WTC11 (cell line): ENCODE data around the gene RECQL5. TPM values are rescaled to one million over a fixed set of nuclear protein-coding genes. Genes with fewer than 3 reads are reported as not detected.
"Not testable (repeated sequence)": the region's sequence is repeated elsewhere in the genome, so short reads cannot be mapped to it uniquely, and the experiment has no call there.

Experiments
- ATAC-seq: fragments of 200-7000 bp; cut with Tn5 transposase; 2 replicates; pipeline ENCODE4 v1.10.0; 2021; ENCODE audit warnings: mild to moderate bottlenecking, moderate library complexity
- CTCF ChIA-PET: fragments of 300-600 bp; sonication (Branson Sonifier 250); formaldehyde crosslinking; loops from one replicate; lab custom pipeline; 2021; ENCODE audit warnings: antibody characterized with exemption; lab: Charles Lee
- POLR2A ChIA-PET: fragments of 350-600 bp; sonication (Branson Sonifier 250); formaldehyde crosslinking; loops from one replicate; lab custom pipeline; 2021; ENCODE audit warnings: antibody characterized with exemption; lab: Charles Lee
- DNase-seq: peaks from one replicate; pipeline ENCODE4 v3.0.0; 2021; ENCODE audit warnings: low spot score
- H3K27ac Mint-ChIP-seq: 2 replicates; pipeline ENCODE4 v1.8.0; 2021; ENCODE audit warnings: mixed read lengths
- H3K27me3 Mint-ChIP-seq: 2 replicates; pipeline ENCODE4 v1.8.0; 2021; ENCODE audit warnings: low read depth, mild to moderate bottlenecking, moderate library complexity, mixed read lengths
- H3K36me3 Mint-ChIP-seq: 2 replicates; pipeline ENCODE4 v1.8.0; 2021; ENCODE audit warnings: mixed read lengths
- H3K4me1 Mint-ChIP-seq: 2 replicates; pipeline ENCODE4 v1.8.0; 2022; ENCODE audit warnings: mixed read lengths
- H3K4me3 Mint-ChIP-seq: 2 replicates; pipeline ENCODE4 v1.8.0; 2021; ENCODE audit warnings: mild to moderate bottlenecking, moderate library complexity, mixed read lengths
- H3K9me3 Mint-ChIP-seq: 2 replicates; pipeline ENCODE4 v1.8.0; 2021; ENCODE audit warnings: mixed read lengths
- CREM ChIP-seq: sonication (generic); formaldehyde crosslinking; IDR thresholded peaks from 2 replicates; pipeline ENCODE4 v1.8.1; 2022; ENCODE audit warnings: mild to moderate bottlenecking, missing genetic modification reagents, moderate library complexity
- ESRRA ChIP-seq: sonication (generic); formaldehyde crosslinking; IDR thresholded peaks from 2 replicates; pipeline ENCODE4 v1.8.1; 2022; ENCODE audit warnings: mild to moderate bottlenecking, missing genetic modification reagents, borderline replicate concordance
- GTF2I ChIP-seq: fragments of 250-450 bp; sonication (Bioruptor Pico); conservative IDR thresholded peaks from 2 replicates; pipeline ENCODE4 v1.4.0; 2021; ENCODE audit warnings: mild to moderate bottlenecking
- HMGA2 ChIP-seq: fragments of 250-450 bp; sonication (Bioruptor Pico); IDR thresholded peaks from 2 replicates; pipeline ENCODE4 v1.4.0; 2021; ENCODE audit warnings: mild to moderate bottlenecking, moderate library complexity
- IRF2 ChIP-seq: sonication (generic); formaldehyde crosslinking; IDR thresholded peaks from 2 replicates; pipeline ENCODE4 v1.8.0; 2022; ENCODE audit warnings: low read depth, missing genetic modification reagents, borderline replicate concordance
- KAT7 ChIP-seq: sonication (generic); formaldehyde crosslinking; IDR thresholded peaks from 2 replicates; pipeline ENCODE4 v1.8.1; 2023; ENCODE audit warnings: missing genetic modification reagents, mild to moderate bottlenecking, borderline replicate concordance
- TEAD4 ChIP-seq: sonication (generic); formaldehyde crosslinking; IDR thresholded peaks from 2 replicates; pipeline ENCODE4 v1.8.0; 2022; ENCODE audit warnings: mild to moderate bottlenecking, missing genetic modification reagents
- ZNF138 ChIP-seq: sonication (generic); formaldehyde crosslinking; conservative IDR thresholded peaks from 2 replicates; pipeline ENCODE4 v1.8.1; 2022; ENCODE audit warnings: mild to moderate bottlenecking, moderate library complexity, missing genetic modification reagents
- ZNF263 ChIP-seq: sonication (generic); formaldehyde crosslinking; IDR thresholded peaks from 2 replicates; pipeline ENCODE4 v1.8.1; 2022; ENCODE audit warnings: low read depth, mild to moderate bottlenecking, moderate library complexity, missing genetic modification reagents
- ZNF396 ChIP-seq: fragments of 250-450 bp; sonication (Bioruptor Pico); IDR thresholded peaks from 2 replicates; pipeline ENCODE4 v1.8.0; 2021; ENCODE audit warnings: mild to moderate bottlenecking, moderate library complexity, borderline replicate concordance
- total RNA-seq: library from RNA; stranded (reverse); gene quantifications from 3 replicates; pipeline ENCODE4 v1.2.3, GENCODE V29; 2021
- TF ChIP-seq, protein P1 (sequence below): sonication (generic); formaldehyde crosslinking; IDR thresholded peaks from 2 replicates; pipeline ENCODE4 v1.8.1; 2023; ENCODE audit warnings: mild to moderate bottlenecking, missing genetic modification reagents
- TF ChIP-seq, protein P2 (sequence below): fragments of 250-450 bp; sonication (Bioruptor Pico); IDR thresholded peaks from 2 replicates; pipeline ENCODE4 v1.9.0; 2021; ENCODE audit warnings: mild to moderate bottlenecking
- TF ChIP-seq, protein P3 (sequence below): sonication (generic); formaldehyde crosslinking; IDR thresholded peaks from 2 replicates; pipeline ENCODE4 v1.8.1; 2023; ENCODE audit warnings: mild to moderate bottlenecking, moderate library complexity, missing genetic modification reagents
- TF ChIP-seq, protein P4 (sequence below): sonication (generic); formaldehyde crosslinking; IDR thresholded peaks from 2 replicates; pipeline ENCODE4 v1.8.1; 2022; ENCODE audit warnings: mild to moderate bottlenecking, moderate library complexity, missing genetic modification reagents

The RECQL5 gene
- total RNA-seq, 1 experiment from 2014 or later, result 51.0 TPM

DNA sequence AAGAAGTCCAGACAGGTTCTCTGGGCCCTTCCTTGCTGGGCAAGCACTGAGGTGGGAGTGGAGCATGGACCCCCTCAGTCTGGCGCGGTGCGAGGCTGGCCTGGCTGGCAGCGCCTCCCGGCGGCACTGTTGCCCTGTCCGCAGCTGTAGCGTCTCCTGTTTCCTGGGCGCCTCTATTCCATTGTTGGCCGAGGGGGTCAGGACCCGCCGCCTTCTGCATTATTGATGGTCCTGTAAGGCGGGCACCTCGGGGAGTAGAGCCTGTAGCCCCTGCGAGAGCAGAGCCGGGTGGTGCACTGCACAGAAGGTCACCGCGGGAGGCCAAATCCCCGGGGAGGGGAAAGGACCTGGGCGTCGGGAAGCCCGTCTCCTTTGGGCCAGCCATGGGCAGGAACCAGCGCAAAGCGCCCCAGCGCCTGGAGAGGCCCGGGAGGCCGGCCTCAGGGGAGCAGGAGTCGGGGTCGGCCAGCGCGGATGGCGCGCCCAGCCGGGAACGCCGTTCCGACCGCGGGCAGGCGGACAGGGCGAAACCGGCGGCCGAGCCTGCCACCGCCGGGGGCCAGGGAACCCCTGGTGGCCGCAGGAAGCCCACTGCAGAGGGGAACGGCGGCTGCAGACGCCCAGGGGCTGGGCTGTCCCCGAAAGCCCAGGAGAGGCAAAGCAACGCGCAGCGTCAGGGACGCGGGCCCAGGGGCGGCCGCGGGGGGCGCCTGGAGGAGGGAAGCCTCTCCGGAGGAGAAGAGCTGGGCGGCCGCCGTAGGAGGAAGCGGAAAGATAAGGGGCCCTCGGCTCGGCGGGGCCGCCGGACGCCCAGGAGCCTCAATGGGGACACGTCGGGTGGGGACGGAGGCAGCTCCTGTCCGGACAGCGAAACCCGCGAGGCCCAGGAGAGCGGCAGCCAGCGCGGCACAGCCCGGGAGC, 79.0 kb downstream of the RECQL5 start, which contains the start of gene MYO15B (continued):
- TF ChIP-seq, protein P1, sequence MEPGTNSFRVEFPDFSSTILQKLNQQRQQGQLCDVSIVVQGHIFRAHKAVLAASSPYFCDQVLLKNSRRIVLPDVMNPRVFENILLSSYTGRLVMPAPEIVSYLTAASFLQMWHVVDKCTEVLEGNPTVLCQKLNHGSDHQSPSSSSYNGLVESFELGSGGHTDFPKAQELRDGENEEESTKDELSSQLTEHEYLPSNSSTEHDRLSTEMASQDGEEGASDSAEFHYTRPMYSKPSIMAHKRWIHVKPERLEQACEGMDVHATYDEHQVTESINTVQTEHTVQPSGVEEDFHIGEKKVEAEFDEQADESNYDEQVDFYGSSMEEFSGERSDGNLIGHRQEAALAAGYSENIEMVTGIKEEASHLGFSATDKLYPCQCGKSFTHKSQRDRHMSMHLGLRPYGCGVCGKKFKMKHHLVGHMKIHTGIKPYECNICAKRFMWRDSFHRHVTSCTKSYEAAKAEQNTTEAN (CRISPR knock-in tag), result no peak
- TF ChIP-seq CREM (CRISPR knock-in tag), result no peak
- 0 out of 2 replicates have a peak, but pooled peaks have one; percentile 73 for TF ChIP-seq KAT7 (CRISPR knock-in tag)
- TF ChIP-seq ZNF138 (CRISPR knock-in tag), result no peak
- TF ChIP-seq, protein P2, sequence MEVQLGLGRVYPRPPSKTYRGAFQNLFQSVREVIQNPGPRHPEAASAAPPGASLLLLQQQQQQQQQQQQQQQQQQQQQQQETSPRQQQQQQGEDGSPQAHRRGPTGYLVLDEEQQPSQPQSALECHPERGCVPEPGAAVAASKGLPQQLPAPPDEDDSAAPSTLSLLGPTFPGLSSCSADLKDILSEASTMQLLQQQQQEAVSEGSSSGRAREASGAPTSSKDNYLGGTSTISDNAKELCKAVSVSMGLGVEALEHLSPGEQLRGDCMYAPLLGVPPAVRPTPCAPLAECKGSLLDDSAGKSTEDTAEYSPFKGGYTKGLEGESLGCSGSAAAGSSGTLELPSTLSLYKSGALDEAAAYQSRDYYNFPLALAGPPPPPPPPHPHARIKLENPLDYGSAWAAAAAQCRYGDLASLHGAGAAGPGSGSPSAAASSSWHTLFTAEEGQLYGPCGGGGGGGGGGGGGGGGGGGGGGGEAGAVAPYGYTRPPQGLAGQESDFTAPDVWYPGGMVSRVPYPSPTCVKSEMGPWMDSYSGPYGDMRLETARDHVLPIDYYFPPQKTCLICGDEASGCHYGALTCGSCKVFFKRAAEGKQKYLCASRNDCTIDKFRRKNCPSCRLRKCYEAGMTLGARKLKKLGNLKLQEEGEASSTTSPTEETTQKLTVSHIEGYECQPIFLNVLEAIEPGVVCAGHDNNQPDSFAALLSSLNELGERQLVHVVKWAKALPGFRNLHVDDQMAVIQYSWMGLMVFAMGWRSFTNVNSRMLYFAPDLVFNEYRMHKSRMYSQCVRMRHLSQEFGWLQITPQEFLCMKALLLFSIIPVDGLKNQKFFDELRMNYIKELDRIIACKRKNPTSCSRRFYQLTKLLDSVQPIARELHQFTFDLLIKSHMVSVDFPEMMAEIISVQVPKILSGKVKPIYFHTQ (CRISPR knock-in tag), result no peak
- TF ChIP-seq, all 79 proteins: peak for 11

DNA sequence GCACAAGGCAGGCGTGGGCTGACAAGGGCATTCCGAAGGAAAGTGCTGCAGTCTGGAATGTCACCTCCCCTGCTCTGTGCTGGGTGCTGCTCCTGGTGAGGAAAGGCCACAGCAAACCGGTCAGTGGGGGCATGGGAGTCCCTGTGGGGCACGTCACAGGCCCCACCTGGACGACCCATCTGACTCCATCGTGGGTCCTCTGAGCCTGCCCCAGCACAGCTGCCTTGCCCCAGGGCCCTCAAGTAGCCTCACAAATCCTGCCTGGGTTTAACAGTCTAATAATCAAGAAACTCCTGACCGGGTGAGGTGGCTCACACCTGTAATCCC, 82.1 kb downstream of the RECQL5 start:
- H3K4me1 Mint-ChIP-seq, result peaks cover 5% of the 10 kb centered on the region
- DNase-seq, result no peak
- POLR2A ChIA-PET, result no interaction called here
- peaks cover 3% of the 10 kb centered on the region; the same call in 1 of the 2 replicates for H3K36me3 Mint-ChIP-seq
- TF ChIP-seq, protein P3, sequence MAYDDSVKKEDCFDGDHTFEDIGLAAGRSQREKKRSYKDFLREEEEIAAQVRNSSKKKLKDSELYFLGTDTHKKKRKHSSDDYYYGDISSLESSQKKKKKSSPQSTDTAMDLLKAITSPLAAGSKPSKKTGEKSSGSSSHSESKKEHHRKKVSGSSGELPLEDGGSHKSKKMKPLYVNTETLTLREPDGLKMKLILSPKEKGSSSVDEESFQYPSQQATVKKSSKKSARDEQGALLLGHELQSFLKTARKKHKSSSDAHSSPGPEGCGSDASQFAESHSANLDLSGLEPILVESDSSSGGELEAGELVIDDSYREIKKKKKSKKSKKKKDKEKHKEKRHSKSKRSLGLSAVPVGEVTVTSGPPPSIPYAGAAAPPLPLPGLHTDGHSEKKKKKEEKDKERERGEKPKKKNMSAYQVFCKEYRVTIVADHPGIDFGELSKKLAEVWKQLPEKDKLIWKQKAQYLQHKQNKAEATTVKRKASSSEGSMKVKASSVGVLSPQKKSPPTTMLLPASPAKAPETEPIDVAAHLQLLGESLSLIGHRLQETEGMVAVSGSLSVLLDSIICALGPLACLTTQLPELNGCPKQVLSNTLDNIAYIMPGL (CRISPR knock-in tag), result no peak
- TF ChIP-seq TEAD4 (CRISPR knock-in tag) (no peak), ESRRA (no peak), ZNF396 (CRISPR knock-in tag) (no peak), IRF2 (CRISPR knock-in tag) (no peak), GTF2I (CRISPR knock-in tag) (no peak), HMGA2 (CRISPR knock-in tag) (no peak), ZNF263 (CRISPR knock-in tag) (no peak)
- TF ChIP-seq, protein P2 (CRISPR knock-in tag), result no peak
- TF ChIP-seq, protein P4, sequence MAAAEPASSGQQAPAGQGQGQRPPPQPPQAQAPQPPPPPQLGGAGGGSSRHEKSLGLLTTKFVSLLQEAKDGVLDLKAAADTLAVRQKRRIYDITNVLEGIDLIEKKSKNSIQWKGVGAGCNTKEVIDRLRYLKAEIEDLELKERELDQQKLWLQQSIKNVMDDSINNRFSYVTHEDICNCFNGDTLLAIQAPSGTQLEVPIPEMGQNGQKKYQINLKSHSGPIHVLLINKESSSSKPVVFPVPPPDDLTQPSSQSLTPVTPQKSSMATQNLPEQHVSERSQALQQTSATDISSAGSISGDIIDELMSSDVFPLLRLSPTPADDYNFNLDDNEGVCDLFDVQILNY (CRISPR knock-in tag), result no peak
- TF ChIP-seq, all 79 proteins: peak for 0
- H3K4me3 Mint-ChIP-seq, result no peak overlapping the region
- no peak overlapping the region for H3K27ac Mint-ChIP-seq
- CTCF ChIA-PET, result interaction anchor here (2.7 kb wide), 1 partner anchor 49 kb away, joined by 9 read pairs; the partner anchor contains the start of gene SMIM5
- H3K27me3 Mint-ChIP-seq, result peaks cover 22% of the 10 kb centered on the region
- peaks cover 21% of the 10 kb centered on the region for H3K9me3 Mint-ChIP-seq
- ATAC-seq, result no peak

DNA sequence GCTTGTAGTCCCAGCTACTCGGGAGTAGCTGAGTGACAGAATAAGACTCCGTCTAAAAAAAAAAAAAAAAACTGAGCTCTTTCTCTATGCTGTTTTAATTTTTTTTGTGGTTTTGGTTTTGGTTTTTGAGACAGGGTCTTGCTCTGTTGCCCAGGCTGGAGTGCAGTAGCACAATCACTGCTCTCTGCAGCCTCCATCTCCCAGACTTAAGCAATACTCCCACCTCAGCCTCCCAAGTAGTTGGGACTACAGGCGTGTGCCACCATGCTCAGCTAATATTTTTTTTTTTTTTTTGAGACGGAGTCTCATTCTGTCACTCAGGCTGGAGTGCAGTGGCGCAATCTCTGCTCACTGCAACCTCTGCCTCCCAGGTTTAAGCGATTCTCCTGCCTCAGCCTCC, 83.8 kb downstream of the RECQL5 start:
- H3K9me3 Mint-ChIP-seq, result peaks cover 21% of the 10 kb centered on the region
- CTCF ChIA-PET, result interaction anchor here (0.7 to 2.7 kb wide), 4 partner anchors 18 to 170 kb away, joined by 3 to 9 read pairs (median 4); partner anchors contain the start of gene SMIM5
- POLR2A ChIA-PET, result not testable (repeated sequence)

More for the DNA sequence above, 83.8 kb downstream of the RECQL5 start:
- H3K4me1 Mint-ChIP-seq, H3K27ac Mint-ChIP-seq, H3K36me3 Mint-ChIP-seq, ATAC-seq, DNase-seq, H3K4me3 Mint-ChIP-seq: not testable (repeated sequence)
- peaks cover 22% of the 10 kb centered on the region for H3K27me3 Mint-ChIP-seq
